SW480 (cell line): ENCODE measurements around the gene GOLGA6L25.
"Not testable (repeated sequence)": the region's sequence is repeated elsewhere in the genome, so short reads cannot be mapped to it uniquely, and the experiment has no call there.

Experiments
- DNase-seq: peaks from one replicate; pipeline ENCODE4 v3.0.0-alpha.2; 2016; ENCODE audit warnings: low spot score

The GOLGA6L25 gene, protein sequence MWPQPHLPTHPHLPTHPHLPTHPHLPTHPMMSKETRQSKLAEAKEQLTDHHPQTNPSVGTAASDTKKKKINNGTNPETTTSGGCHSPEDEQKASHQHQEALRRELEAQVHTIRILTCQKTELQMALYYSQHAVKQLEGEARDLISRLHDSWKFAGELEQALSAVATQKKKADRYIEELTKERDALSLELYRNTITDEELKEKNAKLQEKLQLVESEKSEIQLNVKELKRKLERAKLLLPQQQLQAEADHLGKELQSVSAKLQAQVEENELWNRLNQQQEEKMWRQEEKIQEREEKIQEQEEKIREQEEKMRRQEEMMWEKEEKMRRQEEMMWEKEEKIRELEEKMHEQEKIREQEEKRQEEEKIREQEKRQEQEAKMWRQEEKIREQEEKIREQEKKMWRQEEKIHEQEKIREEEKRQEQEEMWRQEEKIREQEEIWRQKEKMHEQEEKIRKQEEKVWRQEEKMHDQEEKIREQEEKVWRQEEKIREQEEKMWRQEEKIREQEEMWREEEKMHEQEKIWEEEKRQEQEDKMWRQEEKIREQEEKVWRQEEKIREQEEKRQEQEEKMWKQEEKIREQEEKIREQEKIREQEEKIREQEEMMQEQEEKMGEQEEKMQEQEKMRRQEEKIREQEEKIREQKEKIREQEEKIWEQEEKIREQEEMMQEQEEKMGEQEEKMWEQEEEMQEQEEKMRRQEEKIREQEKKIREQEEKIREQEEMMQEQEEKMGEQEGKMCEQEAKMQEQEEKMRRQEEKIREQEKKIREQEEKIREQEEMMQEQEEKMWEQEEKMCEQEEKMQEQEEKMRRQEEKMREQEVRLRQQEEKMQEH

GRCh38 chr15:28553268-28553667 is at the start of gene GOLGA6L25:
GOLGA6L25 (plus strand) TSS chr15:28553568; CDS start chr15:28553629, 61 bp downstream.
- DNase-seq, result not testable (repeated sequence)

GRCh38 chr15:28508217-28508889 is 45.0 kb upstream of the GOLGA6L25 start:
- not testable (repeated sequence) for DNase-seq

- DNase-seq, result not testable (repeated sequence)
Measured at GRCh38 chr15:28514128-28514527, 39.2 kb upstream of the GOLGA6L25 start.

DNA sequence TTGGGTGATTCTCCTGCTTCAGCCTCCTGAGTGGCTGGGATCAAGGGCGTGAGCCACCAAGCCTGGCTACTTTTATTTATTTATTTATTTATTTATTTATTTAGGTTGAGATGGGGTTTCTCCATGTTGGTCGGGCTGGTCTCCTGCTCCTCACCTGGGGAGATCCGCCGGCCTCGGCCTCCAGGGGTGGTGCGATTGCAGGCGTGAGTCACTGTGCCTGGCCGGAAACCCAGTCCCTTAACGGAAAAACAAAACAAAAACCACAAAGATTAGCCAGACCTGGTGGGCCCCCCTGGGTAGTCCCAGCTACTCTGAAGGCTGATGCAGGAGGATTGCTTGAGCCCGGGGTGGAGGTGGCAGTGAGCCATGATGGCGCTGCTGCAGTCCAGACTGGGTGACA is 38.2 kb upstream of the GOLGA6L25 start:
- DNase-seq, result not testable (repeated sequence)

GRCh38 chr15:28532954-28533353 is 20.4 kb upstream of the GOLGA6L25 start, which contains the start of gene GOLGA8G:
GOLGA8G (minus strand) TSS chr15:28532971; CDS start chr15:28532909, 62 bp downstream.
- not testable (repeated sequence) for DNase-seq

- DNase-seq, result not testable (repeated sequence)
Measured at GRCh38 chr15:28573351-28573750, 20.0 kb downstream of the GOLGA6L25 start.

DNA sequence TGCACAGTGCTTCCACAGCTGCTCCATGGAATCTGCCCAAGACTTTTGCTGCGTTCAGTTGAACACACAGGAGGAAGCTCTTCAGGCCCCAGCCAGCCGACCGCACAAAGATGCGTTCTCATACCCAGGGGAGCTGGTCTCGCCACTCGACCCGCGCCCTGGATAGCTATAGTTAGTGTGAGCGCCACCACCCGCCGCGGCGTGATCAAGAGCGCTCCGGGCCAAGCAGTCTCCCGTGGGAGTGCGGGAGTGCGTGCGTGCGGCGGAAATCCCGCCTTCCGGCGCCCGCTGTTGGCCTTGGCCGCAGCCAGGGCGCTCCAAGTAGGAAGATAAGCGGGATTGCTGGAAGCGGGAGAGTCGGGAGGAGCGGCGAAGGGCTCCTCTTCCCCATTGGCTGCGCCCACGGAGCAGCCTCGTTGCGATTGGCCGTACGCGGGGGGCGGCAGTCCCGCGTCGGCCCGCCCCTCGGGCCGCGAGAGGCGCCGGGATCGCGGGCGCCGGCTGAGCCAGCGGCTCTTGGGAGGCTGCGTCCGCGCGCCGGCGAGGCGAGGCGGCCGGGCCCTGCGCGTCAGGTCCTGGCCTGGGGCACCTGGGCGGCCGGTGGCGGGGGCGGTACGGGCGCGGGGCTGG is 35.7 kb downstream of the GOLGA6L25 start:
- not testable (repeated sequence) for DNase-seq

- not testable (repeated sequence) for DNase-seq
Measured at GRCh38 chr15:28589769-28590168, 36.4 kb downstream of the GOLGA6L25 start.

DNA sequence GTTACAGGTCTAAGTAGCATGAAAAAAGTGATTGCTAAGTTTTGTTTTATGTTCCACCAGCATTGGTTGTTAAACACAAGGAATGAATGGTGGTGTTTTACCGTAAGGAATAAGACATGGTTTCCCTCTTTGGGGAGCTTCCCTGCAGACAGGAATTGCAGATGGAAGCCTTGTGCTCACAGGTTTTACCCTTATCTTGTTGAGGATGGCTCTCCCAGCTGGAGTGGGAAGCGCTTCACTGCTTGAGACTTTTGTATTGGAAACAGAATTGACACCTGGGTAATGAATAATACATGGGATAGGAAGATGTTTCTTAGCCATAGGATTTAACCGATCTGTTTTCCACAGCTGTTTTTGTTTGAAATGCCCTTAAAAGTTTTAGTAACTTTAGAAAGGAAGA is 39.0 kb downstream of the GOLGA6L25 start:
- DNase-seq, result not testable (repeated sequence)

GRCh38 chr15:28593424-28594129 is 40.2 kb downstream of the GOLGA6L25 start:
- not testable (repeated sequence) for DNase-seq

- DNase-seq, result not testable (repeated sequence)
Measured at GRCh38 chr15:28597471-28597870, 44.1 kb downstream of the GOLGA6L25 start.

DNA sequence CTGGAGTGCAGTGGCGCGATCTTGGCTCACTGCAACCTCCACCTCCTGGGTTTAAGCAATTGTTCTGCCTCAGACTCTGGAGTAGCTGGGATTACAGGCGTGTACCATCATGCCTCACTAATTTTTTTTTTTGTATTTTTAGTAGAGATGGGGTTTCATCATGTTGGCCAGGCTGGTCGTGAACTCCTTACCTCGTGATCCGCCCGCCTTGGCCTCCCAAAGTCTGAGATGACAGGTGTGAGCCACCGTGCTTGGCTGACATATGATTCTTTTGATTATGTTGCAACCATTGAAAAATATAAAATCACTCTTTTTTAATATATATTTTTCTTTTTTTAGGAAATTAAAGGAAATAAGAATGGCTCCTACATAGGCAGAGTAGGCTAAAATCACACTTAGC is 44.8 kb downstream of the GOLGA6L25 start:
- DNase-seq, result not testable (repeated sequence)

GRCh38 chr15:28602152-28602551 is 48.8 kb downstream of the GOLGA6L25 start:
- DNase-seq, result not testable (repeated sequence)
